OCI-LY3 (cell line): ENCODE measurements around the gene TFPT.
A peak's percentile ranks its signal among the peaks of the same experiment; 100 is the strongest.
"Not testable (repeated sequence)": the region's sequence is repeated elsewhere in the genome, so short reads cannot be mapped to it uniquely, and the experiment has no call there.

ENCODE experiments used
- H2AFZ ChIP-seq: fragments of 200-600, 300-600 bp; shearing (Covaris generic); 2 replicates; pipeline ENCODE4 v1.6.0; 2014; ENCODE audit warnings: antibody characterized with exemption, low read depth, low read length
- H3K27ac ChIP-seq: fragments of 200-600, 300-600 bp; sonication (generic); 2 replicates; pipeline ENCODE4 v1.5.1; 2014; ENCODE audit warnings: mild to moderate bottlenecking, low read length, moderate library complexity, mixed read lengths
- H3K27me3 ChIP-seq: fragments of 200-600, 300-600 bp; sonication (generic); 2 replicates; pipeline ENCODE4 v1.6.1; 2014; ENCODE audit warnings: low read depth, low read length, mixed read lengths
- H3K36me3 ChIP-seq: fragments of 200-600, 300-600 bp; sonication (generic); replicated peaks from 2 replicates; pipeline ENCODE3; 2014; ENCODE audit warnings: low read depth, low read length, mixed read lengths
- H3K4me1 ChIP-seq: fragments of 300-600, 200-600 bp; sonication (generic); 2 replicates; pipeline ENCODE4 v1.6.1; 2014; ENCODE audit warnings: low read length, mixed read lengths
- H3K4me2 ChIP-seq: fragments of 200-600, 300-600 bp; sonication (generic); 2 replicates; pipeline ENCODE4 v1.6.1; 2014; ENCODE audit warnings: low read length, mixed read lengths
- H3K4me3 ChIP-seq: fragments of 300-600, 200-600 bp; sonication (generic); 2 replicates; pipeline ENCODE4 v1.5.1; 2014; ENCODE audit warnings: antibody characterized with exemption, mild to moderate bottlenecking, low read length, moderate library complexity
- H3K79me2 ChIP-seq: fragments of 300-600, 200-600 bp; shearing (Covaris generic); 2 replicates; pipeline ENCODE4 v1.6.1; 2014; ENCODE audit warnings: mild to moderate bottlenecking, low read length, mixed read lengths
- H3K9ac ChIP-seq: fragments of 300-600, 200-600 bp; shearing (Covaris generic); 2 replicates; pipeline ENCODE4 v1.6.0; 2014; ENCODE audit warnings: mild to moderate bottlenecking, low read length, moderate library complexity
- H3K9me3 ChIP-seq: fragments of 200-600, 300-600 bp; shearing (Covaris generic); 2 replicates; pipeline ENCODE4 v1.6.1; 2014; ENCODE audit warnings: low read length, mixed read lengths; ENCODE audit not compliant: insufficient read depth
- H4K20me1 ChIP-seq: fragments of 200-600, 300-600 bp; sonication (generic); 2 replicates; pipeline ENCODE4 v1.6.1; 2016; ENCODE audit warnings: low read length, mixed read lengths; ENCODE audit not compliant: insufficient read depth
- EZH2phosphoT487 ChIP-seq: fragments of 200-600 bp; shearing (Covaris generic); IDR thresholded peaks from 2 replicates; pipeline ENCODE4 v1.6.1; 2018; ENCODE audit warnings: antibody characterized with exemption, mixed run types, low read depth
- TF ChIP-seq, protein P1 (sequence below): fragments of 200-600, 300-600 bp; sonication (generic); IDR thresholded peaks from 2 replicates; pipeline ENCODE4 v1.5.1; 2014; ENCODE audit warnings: antibody characterized with exemption, low read length, low read depth

The TFPT gene

GRCh38 chr19:54105796-54106195, 9.7 kb downstream of the TFPT start:
- Histone ChIP-seq H3K9ac (no peak overlapping the region), H4K20me1 (no peaks in the 10 kb centered on the region), H2AFZ (no peak overlapping the region), H3K79me2 (peaks cover 30% of the 10 kb centered on the region), H3K27me3 (no peaks in the 10 kb centered on the region), H3K4me2 (no peak overlapping the region), H3K9me3 (no peaks in the 10 kb centered on the region), H3K36me3 (peaks cover 45% of the 10 kb centered on the region), H3K4me1 (peaks cover 6% of the 10 kb centered on the region; the same call in 1 of the 2 replicates), H3K27ac (no peak overlapping the region), H3K4me3 (no peak overlapping the region)
- TF ChIP-seq, protein P1, sequence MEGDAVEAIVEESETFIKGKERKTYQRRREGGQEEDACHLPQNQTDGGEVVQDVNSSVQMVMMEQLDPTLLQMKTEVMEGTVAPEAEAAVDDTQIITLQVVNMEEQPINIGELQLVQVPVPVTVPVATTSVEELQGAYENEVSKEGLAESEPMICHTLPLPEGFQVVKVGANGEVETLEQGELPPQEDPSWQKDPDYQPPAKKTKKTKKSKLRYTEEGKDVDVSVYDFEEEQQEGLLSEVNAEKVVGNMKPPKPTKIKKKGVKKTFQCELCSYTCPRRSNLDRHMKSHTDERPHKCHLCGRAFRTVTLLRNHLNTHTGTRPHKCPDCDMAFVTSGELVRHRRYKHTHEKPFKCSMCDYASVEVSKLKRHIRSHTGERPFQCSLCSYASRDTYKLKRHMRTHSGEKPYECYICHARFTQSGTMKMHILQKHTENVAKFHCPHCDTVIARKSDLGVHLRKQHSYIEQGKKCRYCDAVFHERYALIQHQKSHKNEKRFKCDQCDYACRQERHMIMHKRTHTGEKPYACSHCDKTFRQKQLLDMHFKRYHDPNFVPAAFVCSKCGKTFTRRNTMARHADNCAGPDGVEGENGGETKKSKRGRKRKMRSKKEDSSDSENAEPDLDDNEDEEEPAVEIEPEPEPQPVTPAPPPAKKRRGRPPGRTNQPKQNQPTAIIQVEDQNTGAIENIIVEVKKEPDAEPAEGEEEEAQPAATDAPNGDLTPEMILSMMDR = no peak
- no peak for TF ChIP-seq EZH2phosphoT487

- H3K9me3 ChIP-seq = no peaks in the 10 kb centered on the region
- no peak overlapping the region for H3K4me3 ChIP-seq
- no peaks in the 10 kb centered on the region for H4K20me1 ChIP-seq
- H3K4me2 ChIP-seq = no peak overlapping the region
- TF ChIP-seq EZH2phosphoT487 = no peak
- TF ChIP-seq, protein P1 = no peak
- peaks cover 6% of the 10 kb centered on the region; the same call in 1 of the 2 replicates for H3K4me1 ChIP-seq
- no peak overlapping the region for H3K27ac ChIP-seq
- peaks cover 40% of the 10 kb centered on the region for H3K36me3 ChIP-seq
- no peaks in the 10 kb centered on the region for H3K27me3 ChIP-seq
- H3K9ac ChIP-seq = no peak overlapping the region
- H2AFZ ChIP-seq = no peak overlapping the region
- H3K79me2 ChIP-seq = peaks cover 30% of the 10 kb centered on the region
Observed at GRCh38 chr19:54104998-54105715, 10.3 kb downstream of the TFPT start.

- Histone ChIP-seq H4K20me1 (no peaks in the 10 kb centered on the region), H3K4me3 (peak within 1 kb of the TSS; percentile 91), H2AFZ (peak within 1 kb of the TSS; percentile 90), H3K79me2 (peaks cover 30% of the 10 kb centered on the region), H3K9me3 (no peaks in the 10 kb centered on the region), H3K36me3 (peaks cover 18% of the 10 kb centered on the region), H3K9ac (peak within 1 kb of the TSS; percentile 74), H3K27ac (peak within 1 kb of the TSS; percentile 28; the same call in 1 of the 2 replicates), H3K27me3 (no peaks in the 10 kb centered on the region), H3K4me2 (peak within 1 kb of the TSS; percentile 99), H3K4me1 (peaks cover 6% of the 10 kb centered on the region; the same call in 1 of the 2 replicates)
- no peak for TF ChIP-seq EZH2phosphoT487
- TF ChIP-seq, protein P1 = no peak
Observed at GRCh38 chr19:54102421-54103169, 12.9 kb downstream of the TFPT start, which contains the start of gene NDUFA3. TSS of gene NDUFA3 (plus strand) at chr19:54102855. CDS start at chr19:54102879, 24 bp downstream.

DNA sequence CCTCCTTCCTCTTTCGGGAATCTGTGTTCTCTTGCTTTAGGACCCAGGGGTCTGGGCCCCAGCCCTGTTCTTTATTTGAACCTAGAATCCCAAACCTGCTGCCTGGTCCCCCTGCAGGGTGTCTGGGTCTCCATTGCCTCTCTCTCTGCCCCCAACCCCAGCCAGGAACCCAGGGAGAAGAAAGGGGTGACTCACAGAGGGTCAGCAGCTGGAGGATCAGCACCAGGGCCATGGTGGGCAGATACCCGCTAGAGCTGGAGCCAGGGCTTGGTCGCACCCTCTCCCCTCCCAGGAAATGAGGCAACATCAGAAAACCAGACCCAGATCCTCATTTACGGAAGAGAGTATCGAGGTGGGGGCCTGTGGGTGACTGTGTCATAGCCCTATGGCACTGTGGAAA, 14.9 kb downstream of the TFPT start, which contains the start of gene OSCAR:
Gene OSCAR, minus strand, starts transcription at position 243 of the 400 bp plus-strand sequence. Its CDS starts 11 bp downstream, at position 232.
- Histone ChIP-seq H3K4me1 (peaks cover 12% of the 10 kb centered on the region), H3K9ac (no peak within 1 kb of the TSS), H3K4me2 (no peak within 1 kb of the TSS), H3K27me3 (no peaks in the 10 kb centered on the region), H3K36me3 (peaks cover 3% of the 10 kb centered on the region), H3K79me2 (peaks cover 26% of the 10 kb centered on the region), H2AFZ (no peak within 1 kb of the TSS), H3K27ac (no peak within 1 kb of the TSS), H4K20me1 (no peaks in the 10 kb centered on the region), H3K4me3 (no peak within 1 kb of the TSS), H3K9me3 (no peaks in the 10 kb centered on the region)
- TF ChIP-seq, protein P1 = no peak
- TF ChIP-seq EZH2phosphoT487 = no peak

- not testable (repeated sequence) for H3K9me3 ChIP-seq, H4K20me1 ChIP-seq, H3K27me3 ChIP-seq, H3K36me3 ChIP-seq, H3K9ac ChIP-seq, H2AFZ ChIP-seq, H3K27ac ChIP-seq, H3K4me3 ChIP-seq, H3K4me2 ChIP-seq
- Histone ChIP-seq H3K79me2 (peaks cover 22% of the 10 kb centered on the region), H3K4me1 (peaks cover 12% of the 10 kb centered on the region)
Observed at GRCh38 chr19:54099903-54100255, 15.6 kb downstream of the TFPT start.
